Prostate gland (tissue), 2 donors: ENCODE measurements around the gene GCHFR. TPM values are rescaled to one million over a fixed set of nuclear protein-coding genes. Genes with fewer than 3 reads are reported as not detected.

Experiments used
- DNase-seq: peaks from one replicate; pipeline ENCODE4 v3.0.0-alpha.2; 2019; ENCODE audit warnings: low spot score
- H3K27ac ChIP-seq, 2 donors: fragments of 200-600 bp; sonication (generic); 2 replicates each; pipeline ENCODE4 v1.5.1; 2017 to 2019
- H3K27me3 ChIP-seq: fragments of 200-600 bp; sonication (generic); replicated peaks from 2 replicates; pipeline ENCODE4 v1.5.1; 2019; ENCODE audit not compliant: insufficient read depth
- H3K36me3 ChIP-seq, 2 donors: fragments of 200-600 bp; sonication (generic); 1 replicate in 1 of 2; 2 replicates in 1 of 2; pipeline versions ENCODE4 v1.5.1 to v1.8.1; 2017 to 2019
- H3K4me1 ChIP-seq: fragments of 200-600 bp; sonication (generic); replicated peaks from 2 replicates; pipeline ENCODE4 v1.5.1; 2019
- H3K4me3 ChIP-seq, 2 donors: fragments of 200-600 bp; sonication (generic); 2 replicates each; pipeline ENCODE4 v1.5.1; 2017 to 2019
- H3K9me3 ChIP-seq: fragments of 200-600 bp; sonication (generic); 2 replicates; pipeline ENCODE4 v1.5.1; 2017
- POLR2A ChIP-seq: fragments of 450-650 bp; IDR thresholded peaks from one replicate; pipeline ENCODE4 v1.6.1; 2016; ENCODE audit warnings: antibody characterized with exemption, mild to moderate bottlenecking
- POLR2AphosphoS5 ChIP-seq: sonication (generic); formaldehyde crosslinking; IDR thresholded peaks from one replicate; pipeline ENCODE4 v1.6.1; 2017; ENCODE audit warnings: antibody characterized with exemption
- WGBS: methylation state at CpG from one replicate; pipeline ENCODE4 v1.1.5; 2018; 5-methylcytosine and 5-hydroxymethylcytosine counted together
- intact Hi-C: fragments of 100-400 bp; cut with DNase I; formaldehyde crosslinking; loops from one replicate; pipeline ENCODE4 v1.14.2; 2022
- total RNA-seq, 2 donors: library from RNA; depleted of rRNA; stranded (reverse); fragments of >200 nt; gene quantifications; one replicate each; pipeline ENCODE4 v1.1.0, GENCODE V29; 2016
- TF ChIP-seq, protein P1 (sequence below), 4 experiments: fragments of 200-600 bp in 2 of 4; fragments of 450-650 bp in 2 of 4; sonication (generic) in 2 of 4; IDR thresholded peaks; 1 replicate in 3 of 4; 2 replicates in 1 of 4; pipeline ENCODE4 v1.5.1; 2016 to 2019; ENCODE audit warnings: antibody characterized with exemption in 4 of 4, mild to moderate bottlenecking in 2 of 4, moderate library complexity in 2 of 4

Gene GCHFR
- total RNA-seq, 2 donors from 2014 or later, result 14.3 to 61.3 TPM

DNA sequence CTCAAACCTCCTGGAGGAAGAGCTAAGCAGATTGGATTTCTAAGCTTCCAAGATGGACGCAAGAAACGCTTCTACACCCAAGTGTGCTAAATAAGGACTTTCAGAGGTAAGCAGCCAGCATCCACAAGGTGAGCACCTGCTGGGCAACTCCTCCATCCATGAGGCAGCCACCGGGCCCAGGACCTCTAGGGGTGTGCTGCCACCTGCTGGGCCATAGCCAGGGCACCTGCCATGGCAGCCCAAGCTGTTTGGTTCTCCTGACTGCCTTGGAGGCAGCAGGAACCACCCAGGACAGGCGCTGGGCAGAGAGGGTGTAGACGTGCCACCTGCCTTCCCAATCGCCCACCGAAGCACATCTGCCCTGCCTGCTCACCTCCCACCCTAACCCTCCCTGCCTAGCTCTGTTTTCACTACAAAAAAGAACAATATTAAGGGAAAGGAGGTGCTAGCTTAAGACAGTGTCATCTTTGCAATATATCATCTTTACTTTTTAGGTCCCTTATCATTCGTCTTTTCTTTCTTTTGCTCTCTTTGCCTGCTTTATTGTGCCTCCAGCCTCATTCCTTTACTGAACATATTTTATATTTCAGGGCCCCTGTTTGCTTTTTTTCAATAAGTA lies 18.9 kb downstream of the GCHFR start:
- H3K27ac ChIP-seq, result no peak overlapping the region
- H3K9me3 ChIP-seq, result no peaks in the 10 kb centered on the region
- intact Hi-C loops, result no loop called here
- H3K36me3 ChIP-seq, result peaks cover 0 to 4% of the 10 kb centered on the region in 2 donors
- H3K4me3 ChIP-seq, result no peak overlapping the region
- peaks cover 16% of the 10 kb centered on the region for H3K4me1 ChIP-seq
- H3K27me3 ChIP-seq, result no peaks in the 10 kb centered on the region
- TF ChIP-seq POLR2AphosphoS5 (peak; percentile 56), POLR2A (no peak)
- TF ChIP-seq, protein P1, sequence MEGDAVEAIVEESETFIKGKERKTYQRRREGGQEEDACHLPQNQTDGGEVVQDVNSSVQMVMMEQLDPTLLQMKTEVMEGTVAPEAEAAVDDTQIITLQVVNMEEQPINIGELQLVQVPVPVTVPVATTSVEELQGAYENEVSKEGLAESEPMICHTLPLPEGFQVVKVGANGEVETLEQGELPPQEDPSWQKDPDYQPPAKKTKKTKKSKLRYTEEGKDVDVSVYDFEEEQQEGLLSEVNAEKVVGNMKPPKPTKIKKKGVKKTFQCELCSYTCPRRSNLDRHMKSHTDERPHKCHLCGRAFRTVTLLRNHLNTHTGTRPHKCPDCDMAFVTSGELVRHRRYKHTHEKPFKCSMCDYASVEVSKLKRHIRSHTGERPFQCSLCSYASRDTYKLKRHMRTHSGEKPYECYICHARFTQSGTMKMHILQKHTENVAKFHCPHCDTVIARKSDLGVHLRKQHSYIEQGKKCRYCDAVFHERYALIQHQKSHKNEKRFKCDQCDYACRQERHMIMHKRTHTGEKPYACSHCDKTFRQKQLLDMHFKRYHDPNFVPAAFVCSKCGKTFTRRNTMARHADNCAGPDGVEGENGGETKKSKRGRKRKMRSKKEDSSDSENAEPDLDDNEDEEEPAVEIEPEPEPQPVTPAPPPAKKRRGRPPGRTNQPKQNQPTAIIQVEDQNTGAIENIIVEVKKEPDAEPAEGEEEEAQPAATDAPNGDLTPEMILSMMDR (IDR thresholded peaks at IDR 0.05), result peak; percentile 44 to 89 (median 76)
- 51% methylated on average over 8 of the region's 8 CpGs for WGBS
- DNase-seq, result peak; percentile 75

DNA sequence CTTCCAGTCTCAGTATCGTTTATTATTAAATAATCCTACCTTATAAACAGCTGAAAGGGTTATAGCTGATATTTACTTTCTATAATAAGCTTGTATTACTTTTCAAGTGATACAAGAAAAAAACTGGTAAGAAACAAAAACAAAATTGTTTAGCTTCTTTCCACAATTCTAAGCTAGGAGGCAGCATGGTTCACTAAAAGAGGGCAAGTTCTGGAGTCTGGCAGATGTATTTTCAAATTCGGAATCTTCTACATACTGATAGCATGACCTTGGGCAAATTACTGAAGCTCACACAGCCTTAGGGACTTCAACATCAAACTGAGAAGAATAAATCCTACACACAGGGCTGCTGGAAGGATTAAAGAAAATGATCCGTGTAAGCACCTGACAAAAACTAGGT lies 21.3 kb downstream of the GCHFR start:
- no peak for DNase-seq
- intact Hi-C loops, result no loop called here
- H3K36me3 ChIP-seq, result no peaks in the 10 kb centered on the region
- H3K9me3 ChIP-seq, result no peaks in the 10 kb centered on the region
- TF ChIP-seq POLR2A, result no peak
- TF ChIP-seq, protein P1 (IDR thresholded peaks at IDR 0.05), result peak in 2 of 4 experiments; percentile 30 to 51
- no peak overlapping the region for H3K4me3 ChIP-seq
- H3K4me1 ChIP-seq, result peaks cover 22% of the 10 kb centered on the region
- H3K27ac ChIP-seq, result peak overlapping the region; percentile 80 to 81
- WGBS, result 77% methylated on average over 3 of the region's 3 CpGs
- no peaks in the 10 kb centered on the region for H3K27me3 ChIP-seq

DNA sequence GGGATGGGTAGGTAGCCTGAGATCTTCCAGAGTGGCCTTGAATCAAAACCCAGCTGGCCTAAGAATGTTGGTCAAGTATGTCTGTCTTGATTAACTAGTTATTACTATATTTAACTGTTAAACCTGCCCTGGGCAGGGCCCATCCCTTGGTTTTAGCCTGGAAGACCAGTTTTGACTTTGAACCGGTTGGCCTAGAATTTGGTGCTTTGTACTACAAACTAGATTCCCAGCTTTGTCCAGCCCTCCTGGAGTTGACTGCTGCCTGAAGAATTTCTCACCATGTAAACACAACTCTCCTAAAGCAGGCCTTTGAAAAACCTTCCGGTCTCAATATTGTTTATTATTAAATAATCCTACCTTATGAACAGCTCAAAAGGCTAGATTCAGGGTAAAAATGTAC lies 21.9 kb downstream of the GCHFR start:
- Histone ChIP-seq H3K9me3 (no peaks in the 10 kb centered on the region), H3K27me3 (no peaks in the 10 kb centered on the region), H3K36me3 (no peaks in the 10 kb centered on the region), H3K4me1 (peaks cover 22% of the 10 kb centered on the region), H3K4me3 (no peak overlapping the region), H3K27ac (peak overlapping the region; percentile 80 to 81)
- 55% methylated on average over 2 of the region's 2 CpGs for WGBS
- no peak for TF ChIP-seq POLR2AphosphoS5
- TF ChIP-seq, protein P1 (IDR thresholded peaks at IDR 0.05), result no peak
- no peak for TF ChIP-seq POLR2A
- intact Hi-C loops, result no loop called here
- no peak for DNase-seq

DNA sequence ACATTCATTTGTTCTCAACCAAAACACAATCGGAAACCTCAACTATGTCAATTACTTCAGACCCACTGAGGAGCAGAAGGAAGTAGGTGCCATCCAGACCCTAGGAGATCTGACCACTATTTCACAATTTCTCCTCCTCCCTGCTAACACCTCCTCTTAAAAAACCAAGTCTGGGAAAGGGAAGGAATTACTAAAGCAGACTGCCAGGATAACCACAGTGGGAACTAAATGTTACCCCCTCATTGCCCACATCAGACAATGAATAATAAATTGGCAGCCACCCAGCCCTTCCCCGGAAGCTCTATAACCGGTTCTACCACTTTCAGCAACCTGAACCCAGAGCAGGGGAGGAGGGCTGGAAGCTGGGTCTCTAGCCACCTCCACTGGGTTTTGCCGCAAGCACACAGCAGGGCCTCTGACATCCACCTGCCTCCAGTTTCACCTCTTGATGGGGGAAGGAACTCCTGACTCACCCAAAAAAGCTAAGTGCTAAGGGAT lies 23.5 kb downstream of the GCHFR start:
- intact Hi-C loops, result no loop called here
- peak overlapping the region; percentile 80 to 81 for H3K27ac ChIP-seq
- 20% methylated on average over 4 of the region's 4 CpGs for WGBS
- H3K4me3 ChIP-seq, result no peak overlapping the region
- TF ChIP-seq, protein P1 (IDR thresholded peaks at IDR 0.05), result no peak
- peak; percentile 17 for TF ChIP-seq POLR2A
- TF ChIP-seq POLR2AphosphoS5, result peak; percentile 91
- peak; percentile 86 for DNase-seq
- peaks cover 22% of the 10 kb centered on the region for H3K4me1 ChIP-seq
- H3K36me3 ChIP-seq, result no peaks in the 10 kb centered on the region
- no peaks in the 10 kb centered on the region for H3K9me3 ChIP-seq
- no peaks in the 10 kb centered on the region for H3K27me3 ChIP-seq

DNA sequence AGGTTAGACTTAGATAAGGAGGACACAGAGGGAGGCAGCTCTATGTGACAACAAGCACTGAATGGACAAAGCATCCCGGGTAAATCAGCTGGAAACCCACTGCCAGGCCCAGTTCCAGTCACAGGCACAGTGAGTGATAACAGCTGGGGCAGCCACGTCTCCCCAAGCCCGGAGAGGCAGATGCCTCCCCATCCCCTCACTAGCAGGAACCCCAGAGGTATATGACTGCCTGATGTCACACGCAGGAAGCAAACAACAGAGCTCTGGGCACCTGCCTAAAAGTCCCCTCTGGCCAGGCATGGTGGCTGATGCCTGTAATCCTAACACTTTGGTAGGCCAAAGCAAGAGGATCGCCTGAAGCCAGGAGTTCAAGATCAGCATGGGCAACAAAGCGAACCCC lies 24.1 kb downstream of the GCHFR start:
- TF ChIP-seq, protein P1 (IDR thresholded peaks at IDR 0.05), result no peak
- TF ChIP-seq POLR2A (no peak), POLR2AphosphoS5 (no peak)
- peak overlapping the region; percentile 80 to 81 for H3K27ac ChIP-seq
- 51% methylated on average over 6 of the region's 6 CpGs for WGBS
- no peaks in the 10 kb centered on the region for H3K9me3 ChIP-seq
- H3K4me1 ChIP-seq, result peaks cover 22% of the 10 kb centered on the region
- intact Hi-C loops, result no loop called here
- no peaks in the 10 kb centered on the region for H3K27me3 ChIP-seq
- no peak overlapping the region for H3K4me3 ChIP-seq
- no peaks in the 10 kb centered on the region for H3K36me3 ChIP-seq
- DNase-seq, result no peak
